Embryonic facial prominence (tissue), 1 donor: ENCODE results near the gene JAM2.
"Not testable (repeated sequence)": the region's sequence is repeated elsewhere in the genome, so short reads cannot be mapped to it uniquely, and the experiment has no call there.

Source experiments
- DNase-seq: peaks from one replicate; pipeline ENCODE4 v3.0.0-alpha.2; 2016; ENCODE audit errors: extremely low spot score

JAM2 gene

DNA sequence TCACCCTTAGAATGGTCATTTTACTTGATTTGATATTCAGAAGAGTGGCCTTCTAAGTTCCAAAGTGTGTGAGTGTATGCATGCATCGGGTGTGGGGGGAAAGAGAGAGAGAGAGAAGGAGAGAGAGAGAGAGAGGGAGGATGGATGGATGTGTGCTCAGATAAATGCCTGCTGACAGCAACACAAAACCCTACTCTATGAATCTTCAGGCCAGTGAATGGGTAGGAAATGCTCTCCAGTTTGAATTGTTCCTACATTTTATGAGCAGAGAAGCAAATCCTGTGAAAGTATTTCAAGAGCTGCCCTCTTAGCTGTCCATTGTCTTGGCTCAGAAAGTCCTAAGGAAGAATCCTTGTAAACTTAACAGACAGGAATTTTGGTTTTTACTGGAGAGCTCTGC, 7.4 kb downstream of the JAM2 start:
- DNase-seq, result no peak

GRCh38 chr21:25647647-25648046, 8.6 kb downstream of the JAM2 start:
- DNase-seq, result no peak

DNA sequence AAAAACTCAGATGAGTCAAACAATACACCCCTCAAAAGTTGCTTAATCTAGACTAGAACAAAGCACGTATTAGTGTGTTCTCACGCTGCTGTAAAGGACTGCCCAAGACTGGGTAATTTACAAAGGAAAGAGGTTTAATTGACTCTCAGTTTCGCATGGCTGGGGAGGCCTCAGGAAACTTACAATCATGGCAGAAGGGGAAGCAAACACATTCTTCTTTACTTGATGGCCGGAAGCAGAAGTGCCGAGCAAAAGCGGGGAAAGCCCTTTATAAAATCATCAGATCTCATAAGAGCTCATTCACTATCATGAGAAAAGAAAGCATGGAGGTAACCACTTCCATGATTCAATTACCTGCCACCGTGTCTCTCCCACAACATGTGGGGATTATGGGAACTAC, 10.1 kb downstream of the JAM2 start:
- no peak for DNase-seq

DNA sequence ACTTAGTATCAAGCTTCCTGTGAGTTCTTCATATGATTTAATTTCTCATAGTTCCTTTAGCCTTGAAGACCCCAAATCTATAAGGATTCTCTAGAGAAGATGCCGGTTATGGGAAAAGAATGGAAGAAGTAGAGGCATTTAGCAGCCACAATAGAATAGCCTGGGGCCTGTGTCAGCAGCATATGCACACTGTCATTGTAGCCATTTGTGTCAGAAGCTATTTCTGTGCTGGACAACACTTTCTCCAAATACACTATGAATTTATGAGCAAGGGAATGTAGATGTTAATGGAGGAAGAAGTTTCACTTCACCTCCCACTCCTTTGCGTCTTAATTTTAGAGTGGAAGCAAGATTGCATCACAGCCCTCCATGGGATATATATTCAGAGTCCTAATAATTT, 17.4 kb downstream of the JAM2 start:
- no peak for DNase-seq

GRCh38 chr21:25657140-25657539, 18.1 kb downstream of the JAM2 start:
- no peak for DNase-seq

DNA sequence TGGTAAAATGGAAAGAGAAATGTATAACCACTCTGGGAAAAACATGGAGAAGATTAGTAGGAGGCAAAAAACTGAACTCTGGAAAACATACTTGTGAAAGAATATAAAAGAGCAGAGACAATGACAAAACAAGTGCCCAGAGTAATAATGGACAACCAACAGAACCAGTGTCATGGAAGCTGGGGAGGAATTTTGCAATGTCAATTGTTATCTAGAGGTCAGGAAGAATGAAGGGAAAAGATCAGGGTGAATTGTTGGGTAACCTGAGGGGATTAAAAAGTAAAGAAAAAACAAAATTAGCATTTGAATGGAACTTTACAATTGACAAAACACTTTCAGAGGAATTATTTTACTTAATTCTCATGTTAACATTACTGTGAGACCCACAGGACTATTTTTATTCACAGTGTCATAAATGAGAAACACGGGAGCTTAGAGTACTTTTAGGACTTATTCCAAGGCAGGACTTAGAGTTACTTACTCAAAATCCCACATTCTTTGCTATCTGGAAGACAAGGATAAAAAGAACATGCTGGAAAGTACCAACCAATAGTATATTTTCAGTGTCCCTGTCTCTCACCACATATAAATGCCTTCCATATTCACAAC, 19.5 kb downstream of the JAM2 start:
- no peak for DNase-seq

DNA sequence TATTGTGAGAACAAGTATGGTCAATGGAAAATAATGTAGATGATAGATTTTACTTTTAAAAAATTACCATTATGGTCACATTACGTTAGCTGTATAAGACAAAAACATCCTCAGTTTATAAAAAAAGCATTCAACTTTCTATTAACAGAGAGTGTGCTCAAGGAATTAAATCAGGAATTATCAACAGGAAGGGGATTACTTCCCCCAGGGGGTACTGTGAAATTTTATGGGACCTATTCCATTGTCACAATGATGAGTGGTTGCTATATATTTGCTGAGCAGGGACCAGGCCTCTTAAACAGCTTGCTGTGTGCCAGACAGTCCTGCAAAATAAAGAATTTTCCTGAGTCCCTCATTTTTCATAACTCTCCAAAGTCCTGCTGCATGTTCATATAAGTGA, 21.2 kb downstream of the JAM2 start:
- no peak for DNase-seq

GRCh38 chr21:25664491-25664931, 25.5 kb downstream of the JAM2 start:
- no peak for DNase-seq

DNA sequence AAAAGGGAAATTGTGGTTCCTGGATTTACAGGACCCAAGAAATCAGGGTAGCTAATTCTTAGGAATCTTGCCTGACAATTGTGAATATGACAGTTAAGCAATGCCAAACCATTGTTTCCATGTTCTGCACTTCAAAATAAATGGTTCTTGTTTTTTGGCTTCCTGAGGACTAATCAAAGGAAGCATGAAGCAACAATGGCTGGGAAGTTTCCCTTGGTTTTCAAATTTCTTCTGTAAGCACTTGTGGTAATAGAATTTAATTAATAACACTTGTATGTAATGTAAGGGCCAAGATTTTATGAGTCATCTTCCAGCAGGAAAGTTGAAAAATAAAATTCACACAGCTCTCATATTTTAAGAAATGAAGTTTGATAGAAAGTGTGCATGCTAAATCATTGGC, 31.7 kb downstream of the JAM2 start:
- DNase-seq, result no peak

- no peak for DNase-seq
Observed at GRCh38 chr21:25676451-25676850, 37.4 kb downstream of the JAM2 start.

DNA sequence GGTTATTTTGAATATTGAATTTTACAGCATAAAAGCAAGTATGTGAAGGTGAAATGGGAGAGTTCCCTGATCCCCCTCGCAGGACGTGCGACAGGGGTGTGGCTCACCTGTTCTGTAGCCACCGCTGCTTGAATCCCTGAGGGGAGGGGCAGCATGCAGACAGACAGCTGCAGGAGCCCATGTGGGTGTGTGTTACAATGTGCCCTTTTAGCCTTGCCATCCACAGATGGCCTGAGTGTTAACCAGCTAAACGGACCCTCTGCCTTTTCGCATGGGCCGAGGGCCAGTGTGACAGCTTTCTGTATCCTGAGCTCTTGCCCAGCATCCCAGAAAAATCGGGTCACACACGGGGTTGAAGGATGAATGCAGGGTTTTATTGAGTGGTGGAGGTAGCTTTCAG, 43.3 kb downstream of the JAM2 start:
- DNase-seq, result no peak

DNA sequence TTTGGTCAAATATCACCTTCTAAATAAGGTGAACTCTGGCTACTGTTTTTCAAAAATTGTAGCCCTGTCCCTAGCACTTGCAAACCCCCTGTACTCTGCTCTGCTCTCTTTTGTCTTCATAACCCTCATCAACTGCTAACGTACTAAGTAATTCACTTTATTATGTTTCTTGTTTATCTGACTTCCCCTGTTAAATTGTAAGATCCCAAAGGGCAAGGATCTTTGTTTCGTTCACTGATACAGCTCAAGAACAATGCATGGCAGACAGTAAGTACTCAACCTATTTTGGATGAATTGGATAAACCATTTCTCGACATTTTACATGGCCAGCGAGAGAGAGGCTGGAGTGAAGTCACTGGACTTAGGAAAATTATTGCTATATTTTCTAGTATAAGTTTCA, 48.7 kb downstream of the JAM2 start:
- DNase-seq, result no peak

GRCh38 chr21:25688275-25689155, 49.5 kb downstream of the JAM2 start:
- DNase-seq, result no peak

- DNase-seq, result no peak
Observed at GRCh38 chr21:25689226-25689625, 50.2 kb downstream of the JAM2 start.

- DNase-seq, result no peak
Observed at GRCh38 chr21:25691976-25692375, 52.9 kb downstream of the JAM2 start.

- not testable (repeated sequence) for DNase-seq
Observed at GRCh38 chr21:25695461-25695860, 56.4 kb downstream of the JAM2 start.

DNA sequence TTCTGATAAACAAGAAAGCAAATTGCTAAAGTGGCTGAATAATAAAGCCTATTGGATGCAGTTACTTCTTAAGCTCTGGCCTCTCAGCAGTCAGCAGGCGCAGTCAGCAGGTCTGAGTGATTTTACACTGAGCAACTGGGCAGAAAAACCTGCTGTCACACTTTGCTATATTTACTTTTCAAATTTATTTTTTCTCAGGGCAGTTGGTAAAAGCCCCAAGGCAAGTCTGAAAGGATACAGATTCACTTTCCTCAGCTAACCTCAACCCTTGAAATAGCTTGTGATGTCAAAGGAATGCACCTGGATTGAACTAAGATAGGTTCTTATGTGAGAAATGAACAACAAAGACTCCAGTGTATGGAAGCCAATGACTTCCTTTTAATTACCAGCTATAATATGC, 61.7 kb downstream of the JAM2 start:
- DNase-seq, result no peak

DNA sequence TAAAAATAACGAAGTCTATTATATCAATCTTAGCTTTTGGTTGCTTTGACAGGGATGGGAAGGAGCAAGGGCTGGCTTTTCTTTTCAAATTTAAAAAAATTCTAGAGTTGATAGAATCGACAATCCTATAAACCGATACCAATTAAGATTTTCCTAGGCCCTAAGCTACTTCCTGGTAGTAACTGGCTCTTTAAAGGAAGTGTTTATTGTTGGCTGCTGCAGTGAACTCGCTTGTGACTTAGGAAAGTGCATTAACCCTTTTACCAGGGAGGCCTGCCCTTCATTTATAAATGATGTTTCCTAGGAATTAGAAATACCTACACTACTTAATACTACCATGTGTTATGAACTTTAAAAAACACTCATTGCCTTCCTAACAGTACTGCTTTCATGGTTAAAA, 62.5 kb downstream of the JAM2 start:
- DNase-seq, result no peak

GRCh38 chr21:25708467-25709065, 69.5 kb downstream of the JAM2 start:
- DNase-seq, result no peak

- DNase-seq, result no peak
Observed at GRCh38 chr21:25709684-25710265, 70.7 kb downstream of the JAM2 start.

DNA sequence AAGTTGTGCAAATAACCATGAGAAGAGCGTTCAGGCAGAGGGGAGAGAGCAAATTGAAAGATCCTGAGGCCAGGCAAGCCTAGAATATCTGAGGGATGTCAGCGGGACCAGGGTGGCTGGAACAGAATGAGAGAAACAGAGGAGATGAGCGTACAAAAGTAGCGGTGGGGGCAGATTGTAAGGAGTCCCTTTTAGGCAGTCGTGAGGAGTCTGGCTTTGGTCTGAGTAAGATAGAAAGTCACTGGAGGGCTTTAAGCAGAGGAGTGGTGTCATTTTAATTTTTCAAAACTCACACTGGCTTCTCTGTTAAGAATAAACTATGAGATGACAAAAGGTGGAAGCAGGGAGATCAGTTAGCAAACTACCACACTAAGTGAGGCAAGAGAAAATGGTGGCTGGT, 71.5 kb downstream of the JAM2 start:
- no peak for DNase-seq

DNA sequence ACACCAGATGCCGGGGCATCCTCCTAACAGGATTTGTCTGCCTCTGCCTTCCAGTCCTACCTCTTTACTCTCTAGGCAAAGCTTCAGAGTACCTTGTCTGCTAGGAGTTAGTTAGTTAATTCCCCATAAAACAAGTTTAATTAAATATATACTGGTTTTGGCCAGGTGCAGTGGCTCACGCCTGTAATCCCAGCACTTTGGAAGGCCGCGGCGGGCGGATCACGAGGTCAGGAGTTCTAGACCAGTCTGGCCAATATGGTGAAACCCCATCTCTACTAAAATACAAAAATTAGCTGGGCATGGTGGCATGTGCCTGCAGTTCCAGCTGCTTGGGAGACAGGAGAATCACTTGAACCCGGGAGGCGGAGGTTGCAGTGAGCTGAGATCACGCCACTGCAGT, 75.0 kb downstream of the JAM2 start:
- not testable (repeated sequence) for DNase-seq
